K562 (cell line): Measurements from ENCODE around the gene RHOC. TPM values are rescaled to one million over a fixed set of nuclear protein-coding genes. Genes with fewer than 3 reads are reported as not detected.
A peak's percentile ranks its signal among the peaks of the same experiment; 100 is the strongest.

Experiments
- ATAC-seq: fragments of 200-7000 bp; cut with Tn5 transposase; 3 replicates; pipeline ENCODE4 v1.9.1; 2020; ENCODE audit warnings: moderate library complexity
- BruUV-seq: library from RNA; stranded (reverse); fragments of 400-500 nt; replicated peaks from 2 replicates; lab custom pipeline; 2021; lab: Mats Ljungman, UMichigan
- CTCF ChIA-PET: fragments of 300-600 bp; formaldehyde crosslinking; extraction: SDS; loops from one replicate; lab custom pipeline; 2021; ENCODE audit warnings: low intra/inter-chr PET ratio; lab: Yijun Ruan, JAX
- POLR2A ChIA-PET: fragments of 300-600, 350-650 bp; sonication (Branson Sonifier 250); formaldehyde crosslinking; extraction: SDS; loops from one replicate; lab custom pipeline; 2021; ENCODE audit warnings: antibody characterized with exemption, inconsistent platforms; lab: Yijun Ruan, JAX
- DNase-seq, 4 experiments: peaks; one replicate each; pipeline versions ENCODE4 v3.0.0 to v3.0.0-alpha.2; 2011 to 2018; ENCODE audit warnings: low spot score in 3 of 4, mixed read lengths in 3 of 4; ENCODE audit errors: extremely low read depth in 1 of 4
- FAIRE-seq: peaks from 2 replicates; lab custom pipeline; 2011; peaks lifted over from hg19 to GRCh38; lab: Jason Lieb, UNC
- H2AFZ ChIP-seq: 2 replicates; pipeline ENCODE4 v1.6.0; 2011; ENCODE audit warnings: low read depth, low read length, control low read depth, inconsistent platforms
- H3K27ac ChIP-seq: fragments of 200-600 bp; 3 replicates; pipeline ENCODE4 v1.8.0; 2011; ENCODE audit warnings: low read depth, mild to moderate bottlenecking, control low read depth, inconsistent platforms, low read length, moderate library complexity, mixed read lengths; ENCODE audit errors: extremely low read depth
- H3K27me3 ChIP-seq, 2 experiments: fragments of 300-600 bp in 1 of 2; 2 replicates in 1 of 2; 3 replicates in 1 of 2; pipeline versions ENCODE4 v1.6.0 to v1.8.0; 2011; ENCODE audit warnings: inconsistent platforms in 2 of 2, low read length in 2 of 2, mild to moderate bottlenecking in 1 of 2, mixed read lengths in 1 of 2, moderate library complexity in 1 of 2; ENCODE audit not compliant: control insufficient read depth in 2 of 2, insufficient read depth in 2 of 2
- H3K36me3 ChIP-seq: fragments of 300-600 bp; 3 replicates; pipeline ENCODE4 v1.8.0; 2011; ENCODE audit warnings: mild to moderate bottlenecking, low read length, inconsistent platforms; ENCODE audit not compliant: control insufficient read depth, insufficient read depth
- H3K4me1 ChIP-seq, 2 experiments: fragments of 200-600 bp in 1 of 2; replicated peaks in 1 of 2; 2 replicates in 1 of 2; 3 replicates in 1 of 2; pipeline versions ENCODE4 v1.5.1 to v1.8.0; 2011; ENCODE audit warnings: inconsistent platforms in 2 of 2, low read length in 2 of 2, mild to moderate bottlenecking in 1 of 2, mixed read lengths in 1 of 2, moderate library complexity in 1 of 2; ENCODE audit not compliant: control insufficient read depth in 2 of 2, insufficient read depth in 2 of 2
- H3K4me2 ChIP-seq: 2 replicates; pipeline ENCODE4 v1.6.1; 2011; ENCODE audit warnings: low read length, control low read depth, inconsistent platforms, mixed read lengths; ENCODE audit not compliant: insufficient read depth
- H3K4me3 ChIP-seq: fragments of 200-600 bp; sonication (generic), shearing (Covaris generic); 2 replicates; pipeline ENCODE4 v1.5.1; 2016; ENCODE audit warnings: control low read depth, inconsistent platforms
- H3K79me2 ChIP-seq: fragments of 200-600 bp; 3 replicates; pipeline ENCODE4 v1.8.0; 2011; ENCODE audit warnings: low read length, inconsistent platforms; ENCODE audit not compliant: control insufficient read depth, insufficient read depth
- H3K9ac ChIP-seq, 2 experiments: 2 replicates each; pipeline versions ENCODE4 v1.6.0 to v1.6.1; 2011; ENCODE audit warnings: low read depth in 2 of 2, low read length in 2 of 2, control low read depth in 1 of 2, inconsistent platforms in 1 of 2, mild to moderate bottlenecking in 1 of 2, mixed read lengths in 1 of 2; ENCODE audit not compliant: insufficient read depth in 1 of 2
- H3K9me1 ChIP-seq: one replicate; pipeline ENCODE4 v1.6.0; 2011; ENCODE audit warnings: inconsistent platforms, mild to moderate bottlenecking, low read length, moderate library complexity; ENCODE audit not compliant: control insufficient read depth, insufficient read depth
- H3K9me3 ChIP-seq: replicated peaks from 2 replicates; pipeline ENCODE4 v1.5.1; 2011; ENCODE audit warnings: low read depth, low read length, inconsistent platforms; ENCODE audit not compliant: control insufficient read depth, insufficient read depth
- H4K20me1 ChIP-seq: replicated peaks from 2 replicates; pipeline ENCODE4 v1.6.1; 2011; ENCODE audit warnings: low read length, inconsistent platforms, mixed read lengths; ENCODE audit not compliant: control insufficient read depth, insufficient read depth
- JUNB ChIP-seq: fragments of 450-650 bp; formaldehyde crosslinking; conservative IDR thresholded peaks from 2 replicates; pipeline ENCODE4 v1.4.0; 2020; ENCODE audit warnings: mild to moderate bottlenecking
- KAT2B ChIP-seq: IDR thresholded peaks from one replicate; pipeline ENCODE4 v1.6.1; 2012; ENCODE audit warnings: low read depth, mild to moderate bottlenecking, control low read depth, inconsistent platforms, low read length, moderate library complexity
- MYC ChIP-seq, 2 experiments: fragments of 250-450 bp in 1 of 2; sonication (Bioruptor Pico) in 1 of 2; IDR thresholded peaks; 2 replicates each; pipeline versions ENCODE4 v1.5.1 to v1.6.1; 2012 to 2021; ENCODE audit warnings: low read depth in 2 of 2, borderline replicate concordance in 1 of 2, improper control_type of control experiment in 1 of 2, low read length in 1 of 2, mild to moderate bottlenecking in 1 of 2, moderate library complexity in 1 of 2
- NFIC ChIP-seq: fragments of 450-650 bp; IDR thresholded peaks from 2 replicates; pipeline ENCODE4 v1.6.1; 2017; ENCODE audit warnings: mild to moderate bottlenecking, inconsistent platforms
- PCBP1 ChIP-seq: fragments of 200-400 bp; formaldehyde crosslinking; IDR thresholded peaks from 2 replicates; pipeline ENCODE4 v1.6.1; 2018; ENCODE audit warnings: mild to moderate bottlenecking, low read depth, low read length; ENCODE audit not compliant: poor library complexity, severe bottlenecking
- RUNX1 ChIP-seq: sonication (generic); IDR thresholded peaks from 2 replicates; pipeline ENCODE4 v1.6.1; 2016; ENCODE audit warnings: antibody characterized with exemption, low read depth
- SAP30 ChIP-seq: fragments of 200-600 bp; sonication (generic); IDR thresholded peaks from 2 replicates; pipeline ENCODE4 v1.6.1; 2012; ENCODE audit warnings: borderline replicate concordance, low read depth, mild to moderate bottlenecking, moderate library complexity, low read length, control low read depth, inconsistent platforms; ENCODE audit not compliant: insufficient read depth, poor library complexity, severe bottlenecking
- THRB ChIP-seq: fragments of 450-650 bp; formaldehyde crosslinking; conservative IDR thresholded peaks from 2 replicates; pipeline ENCODE4 v1.4.0; 2022; ENCODE audit warnings: mild to moderate bottlenecking, missing genetic modification characterization
- UBTF ChIP-seq, 2 experiments: IDR thresholded peaks; 2 replicates each; pipeline ENCODE4 v1.6.1; 2012; ENCODE audit warnings: improper control_type of control experiment in 2 of 2, low read depth in 2 of 2, low read length in 2 of 2, borderline replicate concordance in 1 of 2
- USF1 ChIP-seq: sonication (generic); formaldehyde crosslinking; IDR thresholded peaks from 2 replicates; pipeline ENCODE4 v1.9.0; 2022; ENCODE audit warnings: mild to moderate bottlenecking, missing genetic modification reagents
- ZNF384 ChIP-seq: IDR thresholded peaks from 2 replicates; pipeline ENCODE4 v1.6.1; 2012; ENCODE audit warnings: low read depth, low read length, improper control_type of control experiment
- WGBS: fragments of 100-300 bp; shearing (Covaris generic); methylation state at CpG from one replicate; pipeline ENCODE4 v1.1.6; 2016; ENCODE audit warnings: low coverage, mixed read lengths; ENCODE audit not compliant: insufficient coverage; ENCODE audit errors: missing lambda C conversion rate; 5-methylcytosine and 5-hydroxymethylcytosine counted together
- in situ Hi-C: fragments of 300-500 bp; cut with MboI; formaldehyde crosslinking; loops from 4 replicates; pipeline ENCODE4 v1.15.0; 2018; ENCODE audit warnings: inconsistent platforms, mixed read lengths
- intact Hi-C: fragments of 100-400 bp; cut with micrococcal nuclease; formaldehyde crosslinking; loops from 2 replicates; pipeline ENCODE4 v1.14.2; 2022
- polyA plus RNA-seq, 8 experiments: library from polyadenylated mRNA; depleted of rRNA in 4 of 8; stranded (reverse) in 5 of 8; unstranded in 3 of 8; fragments of >200 nt; fragmentation: Nextera tagmentation in 2 of 8; fragmentation: Illumina TruSeq in 1 of 8; extraction: Ambion mirVana in 2 of 8; extraction: Trizol in 1 of 8; gene quantifications; 2 replicates each; pipeline versions ENCODE4 v1.2.1 to v1.2.3, GENCODE V29; 2011 to 2014; ENCODE audit warnings: inconsistent platforms in 1 of 8, missing spikeins in 1 of 8
- total RNA-seq, 7 experiments: library from RNA; depleted of rRNA in 6 of 7; stranded (reverse); fragments of >200 nt in 6 of 7; fragmentation: Illumina TruSeq in 2 of 7; extraction: Trizol in 2 of 7; gene quantifications; 2 replicates each; pipeline versions ENCODE4 v1.2.1 to v1.2.3, GENCODE V29; 2011 to 2021; ENCODE audit warnings: low replicate concordance in 1 of 7

RHOC gene
- total and polyA plus RNA-seq, 9 of the 15 experiments (the other 6 are each of a cell fraction or from before 2014, with no cell fraction given), result 35.2 to 364 (median 204) TPM

DNA sequence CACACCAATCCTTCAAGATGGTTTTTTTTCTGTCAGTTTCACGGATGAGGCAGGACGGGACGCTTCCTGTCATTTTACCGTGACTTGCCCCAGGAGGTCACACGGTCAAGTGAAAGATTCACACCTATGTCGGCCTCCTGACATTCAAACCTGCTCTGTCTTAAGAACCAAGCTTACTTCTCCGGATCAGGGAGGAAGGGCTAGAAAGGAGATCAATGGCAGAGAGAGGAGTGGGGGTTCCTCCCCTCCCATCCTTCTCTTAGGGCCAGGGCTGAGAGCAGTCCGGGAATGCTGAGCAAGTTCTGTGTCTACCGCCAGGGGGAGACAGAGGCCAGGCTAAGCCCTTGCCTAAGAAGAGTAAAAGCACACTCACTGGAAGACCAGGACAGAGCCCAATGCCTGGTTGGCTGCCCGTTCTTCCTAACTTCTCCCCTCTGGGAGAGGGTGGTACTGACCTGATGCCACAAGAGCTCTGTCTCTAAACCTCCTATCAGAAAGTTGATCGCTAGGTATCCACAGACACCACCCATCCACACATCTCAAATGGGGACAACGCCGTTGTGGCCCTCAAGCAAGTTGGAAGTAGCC, 9.3 kb upstream of the RHOC start (continued):
- TF ChIP-seq UBTF (IDR thresholded peaks at IDR 0.05; ENCODE audit: borderline replicate concordance in 1 of 2, low read depth in 2 of 2, low read length in 2 of 2), result 0 out of 4 replicates have a peak, but pooled peaks of 1 of the 2 experiments have one; percentile 69
- TF ChIP-seq ZNF384, result no peak

DNA sequence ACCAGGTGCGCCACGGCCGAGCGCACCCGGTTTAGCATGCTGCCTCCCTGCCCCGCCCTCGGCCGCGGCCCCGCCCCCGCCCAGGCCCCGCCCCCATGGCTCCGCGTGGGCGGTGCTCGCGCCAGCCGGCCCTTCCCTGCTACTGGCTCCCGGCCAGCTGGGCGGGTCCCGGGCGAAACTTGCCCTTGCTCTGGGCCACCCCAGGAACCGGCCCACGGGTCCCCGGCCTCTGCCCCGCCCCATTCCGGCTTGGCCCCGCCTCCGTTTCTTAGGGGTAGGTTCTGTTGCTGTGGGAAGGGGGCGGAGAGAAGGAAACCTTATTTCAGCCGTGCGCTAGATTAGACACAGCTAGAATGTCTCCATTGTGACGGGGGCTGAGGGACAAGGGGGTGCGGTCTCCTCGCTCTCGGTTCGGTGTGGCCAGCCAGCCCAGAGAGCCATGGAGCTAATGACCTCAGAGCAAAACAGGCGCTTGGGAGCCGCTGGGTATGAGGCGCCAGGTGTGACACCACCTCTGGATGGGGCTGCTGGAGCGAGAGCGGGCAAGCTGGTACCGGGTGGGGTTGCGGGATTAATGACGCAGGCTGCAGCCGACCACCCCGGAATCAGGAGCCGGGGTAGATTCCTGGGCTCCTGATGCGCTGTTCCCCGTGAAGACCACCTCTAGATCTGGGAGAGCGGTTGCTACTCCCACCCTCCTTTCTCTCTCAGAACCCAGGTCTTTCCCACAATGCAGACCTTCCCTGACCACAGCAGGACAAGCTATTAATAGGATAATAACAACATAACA, 8.5 kb upstream of the RHOC start, which contains the start of gene PPM1J:
Gene PPM1J (minus strand): TSS at position 69 of the 790 bp plus-strand sequence. CDS start 31 bp downstream, at position 38.
- no TSS peak for BruUV-seq
- peak; percentile 93 for ATAC-seq
- WGBS, result under 1% methylated on average over 37 of the region's 51 CpGs
- TF ChIP-seq MYC (IDR thresholded peaks at IDR 0.05; ENCODE audit: low read depth, low read length) (no peak), MYC (CRISPR knock-in tag; IDR thresholded peaks at IDR 0.05; ENCODE audit: borderline replicate concordance, low read depth) (0 out of 2 replicates have a peak, but pooled peaks have one; percentile 47), RUNX1 (no peak), JUNB (CRISPR knock-in tag) (no peak), KAT2B (no peak), PCBP1 (no peak), USF1 (CRISPR knock-in tag) (0 out of 2 replicates have a peak, but pooled peaks have one; percentile 16), THRB (CRISPR knock-in tag) (no peak), NFIC (peak; percentile 97), SAP30 (peak; percentile 81)

More for the DNA sequence above, 8.5 kb upstream of the RHOC start, which contains the start of gene PPM1J:
- Histone ChIP-seq H3K27ac (no peak within 1 kb of the TSS), H3K9me3 (no peaks in the 10 kb centered on the region), H3K4me1 (peaks cover 17 to 37% of the 10 kb centered on the region in 2 experiments; a peak in 4 of 5 replicates), H3K9me1 (no peaks in the 10 kb centered on the region), H4K20me1 (no peaks in the 10 kb centered on the region), H3K36me3 (no peaks in the 10 kb centered on the region), H3K27me3 (peaks cover 5 to 16% of the 10 kb centered on the region in 2 experiments; a peak in 4 of 5 replicates), H3K9ac (peak within 1 kb of the TSS; percentile 50 to 91), H2AFZ (peak within 1 kb of the TSS; percentile 90), H3K79me2 (no peaks in the 10 kb centered on the region), H3K4me3 (peak within 1 kb of the TSS; percentile 59), H3K4me2 (peak within 1 kb of the TSS; percentile 92)
- in situ Hi-C loops (loop anchor here (5.0 kb wide), 2 partner anchors 92 to 327 kb away; no protein-coding TSS in a partner anchor), intact Hi-C loops (loop anchor here (1.0 to 10.0 kb wide), 8 partner anchors 91 to 962 kb away; partner anchors contain the start of genes LRIG2 and SLC16A1)
- ChIA-PET POLR2A (interaction anchor here (0.6 to 2.5 kb wide), 13 partner anchors 11 to 413 kb away, joined by 3 to 15 read pairs (median 5); partner anchors contain the start of gene LRIG2), CTCF (interaction anchor here (0.9 to 5.1 kb wide), 5 partner anchors 89 to 962 kb away, joined by 3 to 109 read pairs (median 7); partner anchors contain the start of gene LRIG2)
- peak; percentile 91 for FAIRE-seq
- DNase-seq, result peak; percentile 99 to 100 (median 100)
